Transverse colon (tissue), 4 donors: ENCODE results near the gene GPHN.

ENCODE experiments used
- CTCF ChIP-seq, 5 experiments: fragments of 200-600 bp in 3 of 5; fragments of 450-650 bp in 2 of 5; sonication (generic) in 3 of 5; IDR thresholded peaks; 1 replicate in 2 of 5; 2 replicates in 3 of 5; pipeline ENCODE4 v1.5.1; 2016 to 2017; ENCODE audit warnings: antibody characterized with exemption in 5 of 5, inconsistent platforms in 3 of 5, mild to moderate bottlenecking in 2 of 5, moderate library complexity in 1 of 5
- EP300 ChIP-seq: sonication (generic); formaldehyde crosslinking; IDR thresholded peaks from one replicate; pipeline ENCODE4 v1.6.1; 2017; ENCODE audit warnings: antibody characterized with exemption, low read depth
- POLR2AphosphoS5 ChIP-seq, 3 donors: sonication (generic); formaldehyde crosslinking; IDR thresholded peaks; one replicate each; pipeline ENCODE4 v1.6.1; 2016; ENCODE audit warnings: antibody characterized with exemption in 3 of 3

GRCh38 chr14:66920196-66920595 is 412.2 kb downstream of the GPHN start:
- TF ChIP-seq CTCF (IDR thresholded peaks at IDR 0.05) (no peak), POLR2AphosphoS5 (IDR thresholded peaks at IDR 0.05) (no peak), EP300 (no peak)
